ENCODE measurements around the gene POLR3G. TPM values are rescaled to one million over a fixed set of nuclear protein-coding genes. Genes with fewer than 3 reads are reported as not detected.

The POLR3G gene
- total and polyA plus RNA-seq, 7 donors: 1.0 to 4.9 (median 1.8) TPM

DNA sequence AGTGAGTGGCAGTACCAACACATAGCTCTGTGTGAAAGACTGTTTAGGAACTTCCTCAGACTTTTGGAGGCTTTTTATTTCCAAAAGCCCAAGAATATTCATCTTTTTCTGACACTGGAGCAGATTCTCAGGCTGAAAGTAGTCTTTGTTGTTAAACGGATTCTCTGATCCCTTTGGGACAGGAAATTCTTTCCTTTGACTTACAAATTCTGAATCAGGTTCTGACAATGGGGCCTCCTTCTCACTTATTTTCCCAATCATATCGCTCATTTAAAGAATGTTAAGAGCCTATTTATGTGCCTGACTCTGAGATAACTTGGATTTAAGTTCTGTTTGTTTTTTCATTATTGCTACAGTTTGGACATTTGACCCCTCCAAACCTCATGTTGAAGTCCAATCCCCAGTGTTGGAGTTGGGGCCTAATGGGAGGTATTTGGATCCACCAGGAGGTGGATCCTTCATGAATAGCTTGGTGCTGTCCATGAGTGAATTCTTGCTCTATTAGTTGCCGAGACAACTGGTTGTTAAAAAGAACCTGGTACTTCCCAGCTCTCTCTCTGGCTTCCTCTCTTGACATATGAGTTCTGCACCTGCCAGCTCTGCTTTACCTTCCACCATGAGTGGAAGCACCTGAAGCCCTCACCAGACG is 79.8 kb downstream of the POLR3G start:
- no peaks in the 10 kb centered on the region for H3K36me3 ChIP-seq (ENCODE audit: insufficient read depth in 1 of 2, low read depth in 1 of 2)
- H3K27me3 ChIP-seq (ENCODE audit: insufficient read depth in 3 of 3, low read length in 2 of 3): peaks cover 2 to 34% (median 18%) of the 10 kb centered on the region in 3 donors
- H3K4me3 ChIP-seq: no peak overlapping the region
- ATAC-seq: no peak
- no peak for TF ChIP-seq CTCF (IDR thresholded peaks at IDR 0.05)
- no peak overlapping the region for H3K27ac ChIP-seq
- DNase-seq: no peak
- peaks cover 6% of the 10 kb centered on the region for H3K4me1 ChIP-seq
- 65 to 73% (median 69%) methylated on average over 4 of the region's 4 CpGs for WGBS, 3 donors
- intact Hi-C loops (cut with DNase I): no loop called here
- no peaks in the 10 kb centered on the region for H3K9me3 ChIP-seq

DNA sequence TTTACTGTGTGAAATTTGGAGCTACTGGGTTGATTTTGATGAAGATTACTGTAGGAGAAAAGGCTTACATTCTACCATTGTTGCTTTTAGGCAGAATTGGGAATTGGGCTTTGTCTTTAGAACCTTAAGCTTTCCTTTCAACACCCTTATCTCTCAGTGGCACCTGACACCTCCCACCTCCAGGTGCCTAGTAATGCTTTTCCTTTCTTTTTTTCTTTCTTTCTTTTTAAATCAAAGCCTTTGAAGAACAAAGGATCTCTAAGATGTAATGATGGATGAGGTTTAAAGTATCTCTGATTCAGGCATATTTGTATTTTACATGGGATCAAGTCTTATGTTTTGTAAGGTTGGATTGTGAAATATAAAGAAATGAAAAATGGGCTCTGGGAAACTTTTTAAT is 81.0 kb downstream of the POLR3G start:
- no peak for ATAC-seq
- TF ChIP-seq CTCF (IDR thresholded peaks at IDR 0.05): no peak
- intact Hi-C loops (cut with DNase I): no loop called here
- no peaks in the 10 kb centered on the region for H3K36me3 ChIP-seq (ENCODE audit: insufficient read depth in 1 of 2, low read depth in 1 of 2)
- H3K4me1 ChIP-seq: peaks cover 6% of the 10 kb centered on the region
- no peak overlapping the region for H3K27ac ChIP-seq
- H3K9me3 ChIP-seq: no peaks in the 10 kb centered on the region
- H3K27me3 ChIP-seq (ENCODE audit: insufficient read depth in 3 of 3, low read length in 2 of 3): peaks cover 2 to 46% (median 18%) of the 10 kb centered on the region in 3 donors
- H3K4me3 ChIP-seq: no peak overlapping the region
- no peak for DNase-seq

- Histone ChIP-seq H3K27ac (no peak overlapping the region), H3K4me1 (peaks cover 6% of the 10 kb centered on the region), H3K36me3 (ENCODE audit: insufficient read depth in 1 of 2, low read depth in 1 of 2) (no peaks in the 10 kb centered on the region), H3K9me3 (no peaks in the 10 kb centered on the region), H3K27me3 (ENCODE audit: insufficient read depth in 3 of 3, low read length in 2 of 3) (peaks cover 2 to 51% (median 18%) of the 10 kb centered on the region in 3 donors), H3K4me3 (no peak overlapping the region)
- intact Hi-C loops (cut with DNase I): no loop called here
- no peak for ATAC-seq
- no peak for DNase-seq
- TF ChIP-seq CTCF (IDR thresholded peaks at IDR 0.05): no peak
- 4 to 15% (median 13%) methylated on average over 9 of the region's 9 CpGs for WGBS, 3 donors
Measured at GRCh38 chr5:90557391-90557790, 82.7 kb downstream of the POLR3G start.

- 9 to 14% (median 10%) methylated on average over 3 of the region's 3 CpGs for WGBS, 3 donors
- no peak for TF ChIP-seq CTCF (IDR thresholded peaks at IDR 0.05)
- intact Hi-C loops (cut with DNase I): no loop called here
- Histone ChIP-seq H3K4me1 (peaks cover 6% of the 10 kb centered on the region), H3K9me3 (no peaks in the 10 kb centered on the region), H3K27ac (no peak overlapping the region), H3K4me3 (peak overlapping the region; percentile 57), H3K36me3 (ENCODE audit: insufficient read depth in 1 of 2, low read depth in 1 of 2) (no peaks in the 10 kb centered on the region), H3K27me3 (ENCODE audit: insufficient read depth in 3 of 3, low read length in 2 of 3) (peaks cover 2 to 51% (median 18%) of the 10 kb centered on the region in 3 donors)
- DNase-seq: no peak
- ATAC-seq: no peak
Measured at GRCh38 chr5:90557871-90558270, 83.2 kb downstream of the POLR3G start.

Data from psoas muscle (tissue), 8 donors.